ENCODE measurements around the gene ATP11B. TPM values are rescaled to one million over a fixed set of nuclear protein-coding genes. Genes with fewer than 3 reads are reported as not detected.

The ATP11B gene
- total RNA-seq, 4 donors from 2014 or later: 45.8 to 61.3 (median 49.4) TPM

- 77% methylated on average over 4 of the region's 4 CpGs for WGBS
- H3K36me3 ChIP-seq: peaks cover 0 to 6% (median 0%) of the 10 kb centered on the region in 4 donors
- no peak overlapping the region for H3K27ac ChIP-seq (replicated peaks in 1 of 4)
- TF ChIP-seq POLR2AphosphoS5 (IDR thresholded peaks at IDR 0.05) (no peak), EP300 (IDR thresholded peaks at IDR 0.05) (no peak), POLR2A (IDR thresholded peaks at IDR 0.05; ENCODE audit: low read depth) (no peak), CTCF (IDR thresholded peaks at IDR 0.05) (no peak)
- H3K4me1 ChIP-seq: no peaks in the 10 kb centered on the region
- DNase-seq (ENCODE audit: extremely low spot score): no peak
- intact Hi-C loops (cut with DNase I): no loop called here
- H3K4me3 ChIP-seq: no peak overlapping the region
- H3K9me3 ChIP-seq: no peaks in the 10 kb centered on the region
- H3K27me3 ChIP-seq: no peaks in the 10 kb centered on the region
These were observed 132.1 kb downstream of the ATP11B start for GRCh38 chr3:182925330-182925943.

GRCh38 chr3:182925944-182926337, 132.6 kb downstream of the ATP11B start:
- DNase-seq (ENCODE audit: extremely low spot score): no peak
- Histone ChIP-seq H3K9me3 (no peaks in the 10 kb centered on the region), H3K27me3 (no peaks in the 10 kb centered on the region), H3K36me3 (peaks cover 0 to under 1% (median 0%) of the 10 kb centered on the region in 4 donors), H3K4me3 (no peak overlapping the region), H3K27ac (replicated peaks in 1 of 4) (no peak overlapping the region), H3K4me1 (no peaks in the 10 kb centered on the region)
- 94% methylated on average over 3 of the region's 3 CpGs for WGBS
- TF ChIP-seq POLR2AphosphoS5 (IDR thresholded peaks at IDR 0.05): no peak
- TF ChIP-seq EP300 (IDR thresholded peaks at IDR 0.05): no peak
- no peak for TF ChIP-seq CTCF (IDR thresholded peaks at IDR 0.05)
- intact Hi-C loops (cut with DNase I): no loop called here

GRCh38 chr3:182935803-182936202, 142.5 kb downstream of the ATP11B start:
- Histone ChIP-seq H3K27me3 (no peaks in the 10 kb centered on the region), H3K4me3 (no peak overlapping the region), H3K27ac (replicated peaks in 1 of 4) (no peak overlapping the region), H3K36me3 (peaks cover 0 to 8% (median 3%) of the 10 kb centered on the region in 4 donors), H3K4me1 (no peaks in the 10 kb centered on the region), H3K9me3 (peaks cover 0 to 15% (median 5%) of the 10 kb centered on the region in 4 donors)
- WGBS: 69% methylated on average over 3 of the region's 3 CpGs
- TF ChIP-seq POLR2A (IDR thresholded peaks at IDR 0.05; ENCODE audit: low read depth) (no peak), CTCF (IDR thresholded peaks at IDR 0.05) (no peak), POLR2AphosphoS5 (IDR thresholded peaks at IDR 0.05) (no peak), EP300 (IDR thresholded peaks at IDR 0.05) (no peak)
- no peak for DNase-seq (ENCODE audit: extremely low spot score)
- intact Hi-C loops (cut with DNase I): no loop called here

GRCh38 chr3:182936239-182936917, 143.1 kb downstream of the ATP11B start:
- Histone ChIP-seq H3K36me3 (peaks cover 0 to 8% (median 3%) of the 10 kb centered on the region in 4 donors), H3K9me3 (peaks cover 0 to 15% (median 5%) of the 10 kb centered on the region in 4 donors), H3K4me3 (no peak overlapping the region), H3K27me3 (no peaks in the 10 kb centered on the region), H3K4me1 (no peaks in the 10 kb centered on the region), H3K27ac (replicated peaks in 1 of 4) (no peak overlapping the region)
- no peak for DNase-seq (ENCODE audit: extremely low spot score)
- no peak for TF ChIP-seq EP300 (IDR thresholded peaks at IDR 0.05)
- no peak for TF ChIP-seq CTCF (IDR thresholded peaks at IDR 0.05)
- TF ChIP-seq POLR2AphosphoS5 (IDR thresholded peaks at IDR 0.05): no peak
- no peak for TF ChIP-seq POLR2A (IDR thresholded peaks at IDR 0.05; ENCODE audit: low read depth)
- intact Hi-C loops (cut with DNase I): no loop called here
- WGBS: 87% methylated on average over 4 of the region's 4 CpGs

Data from esophagus muscularis mucosa (tissue), 4 donors.